Karpas-422 (cell line): ENCODE measurements around the gene PGBD1. TPM values are rescaled to one million over a fixed set of nuclear protein-coding genes. Genes with fewer than 3 reads are reported as not detected.

ENCODE experiments used
- DNase-seq: peaks from one replicate; pipeline ENCODE4 v3.0.0-alpha.2; 2015
- H2AFZ ChIP-seq: fragments of 200-600 bp; sonication (generic); 2 replicates; pipeline ENCODE4 v1.6.1; 2014; ENCODE audit warnings: antibody characterized with exemption, low read length, mixed read lengths
- H3K27ac ChIP-seq: fragments of 200-600 bp; sonication (generic); 2 replicates; pipeline ENCODE4 v1.5.1; 2014; ENCODE audit warnings: mild to moderate bottlenecking, low read length, moderate library complexity
- H3K27me3 ChIP-seq: fragments of 200-600 bp; sonication (generic); 2 replicates; pipeline ENCODE4 v1.6.1; 2014; ENCODE audit warnings: low read length, mixed read lengths
- H3K36me3 ChIP-seq: fragments of 200-600 bp; sonication (generic); 2 replicates; pipeline ENCODE4 v1.6.1; 2014; ENCODE audit warnings: low read length, mixed read lengths; ENCODE audit not compliant: insufficient read depth
- H3K4me1 ChIP-seq: fragments of 200-600 bp; sonication (generic); 2 replicates; pipeline ENCODE4 v1.6.1; 2014; ENCODE audit warnings: mild to moderate bottlenecking, low read length, mixed read lengths
- H3K4me2 ChIP-seq: fragments of 200-600 bp; sonication (generic); 2 replicates; pipeline ENCODE4 v1.6.1; 2014; ENCODE audit warnings: low read length, low read depth, mild to moderate bottlenecking; ENCODE audit not compliant: poor library complexity, severe bottlenecking
- H3K4me3 ChIP-seq: fragments of 200-600 bp; sonication (generic); 2 replicates; pipeline ENCODE4 v1.5.1; 2014; ENCODE audit warnings: mild to moderate bottlenecking, antibody characterized with exemption, low read length, mixed read lengths
- H3K79me2 ChIP-seq: fragments of 200-600 bp; sonication (generic); 2 replicates; pipeline ENCODE4 v1.6.1; 2014; ENCODE audit warnings: mild to moderate bottlenecking, low read length, mixed read lengths
- H3K9ac ChIP-seq: fragments of 200-600 bp; sonication (generic); 2 replicates; pipeline ENCODE4 v1.6.0; 2014; ENCODE audit warnings: low read length
- H3K9me2 ChIP-seq: fragments of 200-600 bp; sonication (generic), shearing (Covaris generic); replicated peaks from 2 replicates; pipeline ENCODE4 v1.6.0; 2014; ENCODE audit warnings: mild to moderate bottlenecking, low read length, moderate library complexity; ENCODE audit not compliant: insufficient read depth
- H3K9me3 ChIP-seq: fragments of 300-700, 200-600 bp; sonication (generic); 2 replicates; pipeline ENCODE4 v1.6.1; 2014; ENCODE audit warnings: low read length, mixed read lengths
- H4K20me1 ChIP-seq: fragments of 200-600 bp; sonication (generic); 2 replicates; pipeline ENCODE4 v1.6.1; 2014; ENCODE audit warnings: mild to moderate bottlenecking, antibody characterized with exemption, low read length, low read depth; ENCODE audit not compliant: insufficient read depth
- total RNA-seq: library from RNA; depleted of rRNA; stranded (reverse); fragments of >200 nt; shearing (Covaris generic); gene quantifications from 2 replicates; pipeline ENCODE4 v1.2.3, GENCODE V29; 2014; ENCODE audit warnings: low replicate concordance

PGBD1 gene
- total RNA-seq, 1 experiment from 2014 or later: 8.2 TPM

- H2AFZ ChIP-seq: no peak overlapping the region
- H3K4me2 ChIP-seq: peak overlapping the region; percentile 70
- H3K79me2 ChIP-seq: peaks cover 23% of the 10 kb centered on the region
- H3K9me3 ChIP-seq: no peaks in the 10 kb centered on the region
- H3K27ac ChIP-seq: no peak overlapping the region
- H3K9ac ChIP-seq: peak overlapping the region; percentile 76
- H3K9me2 ChIP-seq: 0 out of 2 replicates have a peak, but pooled peaks cover 4% of the 10 kb centered on the region
- H3K36me3 ChIP-seq: peaks cover 9% of the 10 kb centered on the region; the same call in 1 of the 2 replicates
- no peaks in the 10 kb centered on the region for H4K20me1 ChIP-seq
- no peaks in the 10 kb centered on the region for H3K27me3 ChIP-seq
- peak; percentile 44 for DNase-seq
- H3K4me3 ChIP-seq: peak overlapping the region; percentile 75
- H3K4me1 ChIP-seq: peaks cover 15% of the 10 kb centered on the region
Measured at GRCh38 chr6:28250747-28251146, 30.6 kb upstream of the PGBD1 start.

- H3K27me3 ChIP-seq: no peaks in the 10 kb centered on the region
- H3K4me2 ChIP-seq: peak overlapping the region; percentile 70
- 0 out of 2 replicates have a peak, but pooled peaks cover 4% of the 10 kb centered on the region for H3K9me2 ChIP-seq
- no peaks in the 10 kb centered on the region for H4K20me1 ChIP-seq
- DNase-seq: peak; percentile 84
- no peaks in the 10 kb centered on the region for H3K9me3 ChIP-seq
- H2AFZ ChIP-seq: no peak overlapping the region
- H3K36me3 ChIP-seq: peaks cover under 1% of the 10 kb centered on the region; the same call in 1 of the 2 replicates
- peak overlapping the region; percentile 8; the same call in 1 of the 2 replicates for H3K27ac ChIP-seq
- H3K9ac ChIP-seq: peak overlapping the region; percentile 76
- peaks cover 23% of the 10 kb centered on the region for H3K79me2 ChIP-seq
- H3K4me1 ChIP-seq: peaks cover 15% of the 10 kb centered on the region
- H3K4me3 ChIP-seq: peak overlapping the region; percentile 75
Measured at GRCh38 chr6:28251661-28252008, 29.7 kb upstream of the PGBD1 start.

GRCh38 chr6:28252009-28252975 lies 29.1 kb upstream of the PGBD1 start, which contains the start of gene ZKSCAN4:
Gene ZKSCAN4 (minus strand): TSS chr6:28252269. CDS start chr6:28251980, 289 bp downstream.
- Histone ChIP-seq H3K27ac (peak within 1 kb of the TSS; percentile 10; the same call in 1 of the 2 replicates), H3K27me3 (no peaks in the 10 kb centered on the region), H4K20me1 (no peaks in the 10 kb centered on the region), H3K9me3 (no peaks in the 10 kb centered on the region), H3K36me3 (no peaks in the 10 kb centered on the region), H3K4me3 (peak within 1 kb of the TSS; percentile 75), H3K4me2 (peak within 1 kb of the TSS; percentile 70), H3K79me2 (peaks cover 23% of the 10 kb centered on the region), H2AFZ (peak within 1 kb of the TSS; percentile 79), H3K9me2 (0 out of 2 replicates have a peak, but pooled peaks cover 4% of the 10 kb centered on the region), H3K9ac (peak within 1 kb of the TSS; percentile 76), H3K4me1 (peaks cover 15% of the 10 kb centered on the region)
- DNase-seq: peak; percentile 97

GRCh38 chr6:28254121-28254519 lies 27.3 kb upstream of the PGBD1 start:
- 0 out of 2 replicates have a peak, but pooled peaks cover 4% of the 10 kb centered on the region for H3K9me2 ChIP-seq
- peak; percentile 60 for DNase-seq
- no peak overlapping the region for H3K4me2 ChIP-seq
- no peak overlapping the region for H3K9ac ChIP-seq
- no peak overlapping the region for H2AFZ ChIP-seq
- H3K79me2 ChIP-seq: peaks cover 23% of the 10 kb centered on the region
- H3K27me3 ChIP-seq: no peaks in the 10 kb centered on the region
- peaks cover 15% of the 10 kb centered on the region for H3K4me1 ChIP-seq
- H4K20me1 ChIP-seq: no peaks in the 10 kb centered on the region
- H3K9me3 ChIP-seq: no peaks in the 10 kb centered on the region
- H3K27ac ChIP-seq: no peak overlapping the region
- H3K36me3 ChIP-seq: no peaks in the 10 kb centered on the region
- H3K4me3 ChIP-seq: no peak overlapping the region

- H3K27ac ChIP-seq: no peak overlapping the region
- H4K20me1 ChIP-seq: no peaks in the 10 kb centered on the region
- 0 out of 2 replicates have a peak, but pooled peaks cover 4% of the 10 kb centered on the region for H3K9me2 ChIP-seq
- no peak overlapping the region for H3K4me2 ChIP-seq
- H3K9ac ChIP-seq: no peak overlapping the region
- H3K9me3 ChIP-seq: no peaks in the 10 kb centered on the region
- no peak for DNase-seq
- no peak overlapping the region for H2AFZ ChIP-seq
- H3K27me3 ChIP-seq: no peaks in the 10 kb centered on the region
- peaks cover 8% of the 10 kb centered on the region for H3K4me1 ChIP-seq
- peaks cover under 1% of the 10 kb centered on the region; the same call in 1 of the 2 replicates for H3K79me2 ChIP-seq
- H3K36me3 ChIP-seq: no peaks in the 10 kb centered on the region
- H3K4me3 ChIP-seq: no peak overlapping the region
Measured at GRCh38 chr6:28257042-28257441, 24.3 kb upstream of the PGBD1 start.

GRCh38 chr6:28258877-28259777 lies 22.2 kb upstream of the PGBD1 start, which contains the start of gene NKAPL:
Gene NKAPL (plus strand): TSS chr6:28259297. CDS start chr6:28259372, 75 bp downstream.
- H3K36me3 ChIP-seq: no peaks in the 10 kb centered on the region
- H4K20me1 ChIP-seq: no peaks in the 10 kb centered on the region
- H3K9ac ChIP-seq: no peak within 1 kb of the TSS
- H3K27ac ChIP-seq: no peak within 1 kb of the TSS
- H3K27me3 ChIP-seq: no peaks in the 10 kb centered on the region
- no peak within 1 kb of the TSS for H3K4me2 ChIP-seq
- H3K4me1 ChIP-seq: no peaks in the 10 kb centered on the region
- no peak within 1 kb of the TSS for H3K4me3 ChIP-seq
- H3K79me2 ChIP-seq: no peaks in the 10 kb centered on the region
- H3K9me2 ChIP-seq: no peaks in the 10 kb centered on the region
- no peaks in the 10 kb centered on the region for H3K9me3 ChIP-seq
- DNase-seq: no peak
- no peak within 1 kb of the TSS for H2AFZ ChIP-seq

GRCh38 chr6:28263922-28264321 lies 17.4 kb upstream of the PGBD1 start:
- Histone ChIP-seq H3K9ac (no peak overlapping the region), H3K79me2 (peaks cover 26% of the 10 kb centered on the region), H3K4me1 (peaks cover 17% of the 10 kb centered on the region), H2AFZ (no peak overlapping the region), H3K36me3 (no peaks in the 10 kb centered on the region), H3K9me2 (no peaks in the 10 kb centered on the region), H3K9me3 (no peaks in the 10 kb centered on the region), H3K4me3 (no peak overlapping the region), H3K4me2 (no peak overlapping the region), H4K20me1 (no peaks in the 10 kb centered on the region), H3K27me3 (no peaks in the 10 kb centered on the region), H3K27ac (no peak overlapping the region)
- no peak for DNase-seq
